GM18909 (cell line): ENCODE data around the gene PDZD8.

Experiments used
- ATAC-seq: cut with Tn5 transposase; IDR thresholded peaks from one replicate; pipeline ENCODE4 v1.9.1; 2021; ENCODE audit warnings: mild to moderate bottlenecking; ENCODE audit not compliant: unreplicated experiment, poor library complexity

PDZD8 gene, protein sequence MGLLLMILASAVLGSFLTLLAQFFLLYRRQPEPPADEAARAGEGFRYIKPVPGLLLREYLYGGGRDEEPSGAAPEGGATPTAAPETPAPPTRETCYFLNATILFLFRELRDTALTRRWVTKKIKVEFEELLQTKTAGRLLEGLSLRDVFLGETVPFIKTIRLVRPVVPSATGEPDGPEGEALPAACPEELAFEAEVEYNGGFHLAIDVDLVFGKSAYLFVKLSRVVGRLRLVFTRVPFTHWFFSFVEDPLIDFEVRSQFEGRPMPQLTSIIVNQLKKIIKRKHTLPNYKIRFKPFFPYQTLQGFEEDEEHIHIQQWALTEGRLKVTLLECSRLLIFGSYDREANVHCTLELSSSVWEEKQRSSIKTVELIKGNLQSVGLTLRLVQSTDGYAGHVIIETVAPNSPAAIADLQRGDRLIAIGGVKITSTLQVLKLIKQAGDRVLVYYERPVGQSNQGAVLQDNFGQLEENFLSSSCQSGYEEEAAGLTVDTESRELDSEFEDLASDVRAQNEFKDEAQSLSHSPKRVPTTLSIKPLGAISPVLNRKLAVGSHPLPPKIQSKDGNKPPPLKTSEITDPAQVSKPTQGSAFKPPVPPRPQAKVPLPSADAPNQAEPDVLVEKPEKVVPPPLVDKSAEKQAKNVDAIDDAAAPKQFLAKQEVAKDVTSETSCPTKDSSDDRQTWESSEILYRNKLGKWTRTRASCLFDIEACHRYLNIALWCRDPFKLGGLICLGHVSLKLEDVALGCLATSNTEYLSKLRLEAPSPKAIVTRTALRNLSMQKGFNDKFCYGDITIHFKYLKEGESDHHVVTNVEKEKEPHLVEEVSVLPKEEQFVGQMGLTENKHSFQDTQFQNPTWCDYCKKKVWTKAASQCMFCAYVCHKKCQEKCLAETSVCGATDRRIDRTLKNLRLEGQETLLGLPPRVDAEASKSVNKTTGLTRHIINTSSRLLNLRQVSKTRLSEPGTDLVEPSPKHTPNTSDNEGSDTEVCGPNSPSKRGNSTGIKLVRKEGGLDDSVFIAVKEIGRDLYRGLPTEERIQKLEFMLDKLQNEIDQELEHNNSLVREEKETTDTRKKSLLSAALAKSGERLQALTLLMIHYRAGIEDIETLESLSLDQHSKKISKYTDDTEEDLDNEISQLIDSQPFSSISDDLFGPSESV

DNA sequence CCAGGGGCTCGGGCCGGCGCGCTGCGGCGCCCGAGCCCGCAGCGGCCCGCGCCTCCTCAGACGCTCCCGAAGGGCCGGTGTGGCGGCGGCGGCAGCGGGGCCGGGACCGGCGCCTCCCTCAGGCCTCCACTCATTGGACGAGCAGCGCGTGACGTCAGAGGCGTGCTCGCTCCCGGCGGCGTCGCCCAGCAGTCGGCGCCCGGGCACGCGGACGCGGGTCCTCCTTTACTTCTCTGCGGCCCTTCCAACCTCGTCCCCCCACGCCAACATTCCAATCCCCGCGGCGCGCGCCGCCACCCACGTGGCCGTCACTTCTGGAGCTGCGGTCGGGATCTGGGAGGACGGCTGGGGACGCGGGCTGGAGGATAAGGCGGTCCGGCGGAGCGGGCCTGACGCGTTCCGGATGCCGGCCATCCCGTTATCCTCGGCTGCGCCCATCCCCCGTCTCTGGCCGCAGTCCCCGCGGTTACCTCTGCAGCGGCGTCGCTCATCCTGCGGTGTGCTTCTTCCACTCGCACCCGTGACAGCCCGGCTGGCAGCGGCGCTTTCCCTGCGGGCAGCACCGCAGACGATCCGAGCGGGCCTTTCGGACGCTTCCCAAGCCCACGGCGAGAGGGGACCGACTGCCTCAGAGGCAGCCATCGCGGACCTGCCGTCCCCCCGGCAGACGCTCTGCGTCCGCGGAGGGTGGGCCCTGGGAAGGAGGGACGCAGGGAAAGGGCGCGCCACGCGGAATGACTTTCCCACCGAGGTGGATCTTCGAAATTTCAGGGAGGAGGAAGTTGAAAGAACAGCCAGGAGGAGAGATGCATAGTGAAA, at the start of gene PDZD8:
Gene PDZD8 (minus strand): TSS at position 81 of the 819 bp plus-strand sequence. CDS start 213 bp downstream, outside the sequence.
- peak; percentile 92 for ATAC-seq

DNA sequence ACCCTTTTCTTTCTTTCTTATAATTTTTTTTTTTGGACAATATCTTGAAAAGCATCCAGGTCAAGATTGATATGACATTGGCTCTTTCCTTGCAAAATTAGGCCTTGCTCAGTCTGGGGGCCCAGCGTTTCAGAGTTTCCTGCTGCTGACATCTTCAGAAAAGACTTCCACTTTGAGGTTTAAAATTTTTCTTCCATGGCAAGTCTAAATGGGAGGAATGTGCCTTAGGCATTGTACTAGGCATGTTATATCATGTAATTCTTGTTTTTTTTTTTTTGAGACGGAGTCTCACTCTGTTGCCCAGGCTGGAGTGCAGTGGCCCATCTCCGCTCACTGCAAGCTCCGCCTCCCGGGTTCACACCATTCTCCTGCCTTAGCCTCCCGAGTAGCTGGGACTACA, 48.9 kb upstream of the PDZD8 start:
- no peak for ATAC-seq

GRCh38 chr10:117421985-117422384, 46.7 kb upstream of the PDZD8 start:
- no peak for ATAC-seq

GRCh38 chr10:117420768-117421167, 45.5 kb upstream of the PDZD8 start:
- ATAC-seq, result no peak

DNA sequence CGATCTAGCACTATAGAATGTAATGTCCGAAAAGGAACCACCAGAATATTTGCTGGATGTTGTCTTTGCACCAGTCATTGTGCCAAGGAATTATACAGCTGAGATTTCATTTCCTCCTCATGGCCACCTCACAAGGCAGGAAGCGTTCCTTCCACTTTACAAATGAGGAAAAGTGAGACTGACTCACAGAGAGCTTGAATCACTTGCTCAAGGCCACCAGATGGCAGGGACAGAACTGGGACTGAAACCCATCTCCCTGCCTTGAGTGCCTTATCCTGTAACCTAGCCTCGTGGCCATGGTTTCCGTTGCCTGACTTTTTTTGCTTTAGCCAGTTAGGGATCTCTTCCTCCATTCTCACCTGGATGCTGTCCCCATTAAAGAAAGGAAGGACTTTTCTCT, 44.7 kb upstream of the PDZD8 start:
- no peak for ATAC-seq

GRCh38 chr10:117419159-117419558, 43.9 kb upstream of the PDZD8 start:
- no peak for ATAC-seq

- no peak for ATAC-seq
Measured at GRCh38 chr10:117418121-117418520, 42.9 kb upstream of the PDZD8 start.

DNA sequence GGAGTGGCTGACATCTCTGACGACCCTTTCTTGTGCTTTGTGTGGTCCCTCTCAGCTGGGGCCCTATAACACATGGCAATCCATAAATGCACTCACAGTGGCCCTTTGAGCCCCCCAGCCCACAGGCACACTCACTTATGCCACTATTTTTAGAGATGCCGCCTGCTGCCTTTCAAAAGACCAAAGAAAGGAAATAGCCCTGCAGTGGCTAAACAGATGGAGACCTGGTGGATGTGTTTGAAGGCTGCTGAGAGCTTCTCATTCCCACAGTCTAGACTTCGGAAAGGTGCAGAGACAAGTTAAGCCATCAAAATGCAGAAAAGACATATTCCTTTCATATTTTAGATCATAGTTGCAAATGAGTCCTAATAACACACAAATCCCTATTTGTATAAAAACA, 42.0 kb upstream of the PDZD8 start:
- ATAC-seq, result no peak

GRCh38 chr10:117413928-117414618, 38.8 kb upstream of the PDZD8 start:
- no peak for ATAC-seq

DNA sequence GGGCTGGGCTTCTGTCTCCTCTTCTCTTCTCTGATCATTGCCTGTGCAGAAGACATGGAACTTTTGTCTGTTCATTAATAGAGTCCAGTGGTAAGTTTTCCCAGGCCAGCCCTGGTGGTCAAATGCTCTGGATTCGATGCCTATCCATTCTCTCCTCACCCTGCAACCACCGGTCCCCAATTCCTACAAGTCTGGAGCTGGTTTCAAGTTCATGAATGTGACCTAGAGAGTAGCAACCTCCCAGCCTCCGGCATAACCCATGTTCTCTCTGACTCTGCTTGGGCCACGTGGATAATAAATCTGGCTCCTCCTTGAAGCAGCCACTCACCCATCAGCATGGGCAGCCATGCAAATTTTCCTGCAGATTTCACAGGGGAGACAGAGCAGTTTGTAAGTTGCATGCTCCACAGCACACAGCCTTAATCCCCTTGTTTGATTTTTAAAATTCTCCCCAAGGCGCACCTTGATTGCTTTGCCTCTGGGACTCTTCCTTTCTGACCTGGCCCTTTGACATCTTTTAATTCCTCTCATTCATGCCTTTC, 37.3 kb upstream of the PDZD8 start:
- no peak for ATAC-seq

GRCh38 chr10:117411479-117412399, 36.5 kb upstream of the PDZD8 start:
- no peak for ATAC-seq

DNA sequence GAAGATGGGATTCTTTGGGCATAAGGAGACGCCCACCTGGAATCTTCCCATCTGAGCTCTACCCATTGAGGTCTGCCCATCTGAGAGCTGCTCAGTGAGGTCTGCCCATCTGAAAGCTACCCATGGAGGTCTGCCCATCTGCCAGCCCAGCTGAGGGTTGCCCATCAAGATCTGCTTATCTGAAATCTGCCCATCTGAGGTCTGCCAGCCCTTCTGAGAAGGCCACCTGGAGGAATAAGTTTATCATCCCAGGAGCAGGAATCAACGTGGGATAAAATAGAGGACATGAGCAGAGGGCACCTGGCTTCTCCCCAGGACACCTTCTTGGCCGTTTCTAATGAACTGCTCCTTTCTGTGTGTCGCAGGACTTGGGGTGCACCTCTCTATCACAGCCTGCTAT, 35.3 kb upstream of the PDZD8 start:
- ATAC-seq, result no peak

DNA sequence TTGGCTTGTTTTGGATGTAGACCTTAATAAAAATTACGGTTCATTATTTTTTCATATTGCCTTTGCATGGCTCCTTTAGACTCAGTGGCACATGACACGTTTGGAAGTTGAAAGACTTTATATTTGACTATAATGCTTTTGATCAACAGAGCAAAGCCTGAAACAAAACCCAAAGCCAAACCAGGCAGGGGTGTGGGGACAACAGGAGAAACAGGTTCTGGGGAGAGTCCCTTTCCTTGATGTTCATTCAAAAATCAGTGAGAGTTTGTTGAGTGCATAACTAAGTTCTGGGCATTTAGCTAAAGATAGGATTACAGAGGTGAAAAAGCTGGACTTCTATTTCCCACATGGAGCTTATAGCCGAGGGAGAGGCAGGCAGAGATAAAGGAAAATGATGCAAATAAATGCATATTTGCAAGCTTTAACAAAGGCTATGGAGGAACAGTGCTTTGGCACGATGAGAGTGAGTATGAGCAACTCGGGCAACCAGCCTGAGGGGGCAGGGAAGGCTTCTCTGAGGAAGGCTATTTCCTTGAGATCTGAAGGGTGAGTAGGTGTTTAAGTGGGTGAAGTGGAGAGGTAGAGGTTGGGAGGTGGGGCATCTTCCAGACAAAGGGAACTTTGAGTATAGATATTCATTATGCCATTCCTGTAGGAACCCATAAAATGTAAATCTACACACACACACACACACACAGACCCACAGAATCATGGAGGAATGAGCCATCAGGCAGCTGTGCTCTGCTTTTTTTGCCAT, 34.5 kb upstream of the PDZD8 start:
- ATAC-seq, result no peak

GRCh38 chr10:117408436-117409384, 33.5 kb upstream of the PDZD8 start:
- ATAC-seq, result no peak

GRCh38 chr10:117405730-117406129, 30.5 kb upstream of the PDZD8 start:
- ATAC-seq, result no peak

- no peak for ATAC-seq
Measured at GRCh38 chr10:117400329-117400728, 25.1 kb upstream of the PDZD8 start.
